H9 (cell line): ENCODE results near the gene ZBTB44. TPM values are rescaled to one million over a fixed set of nuclear protein-coding genes. Genes with fewer than 3 reads are reported as not detected.

Experiments used
- DNase-seq: peaks from one replicate; pipeline ENCODE4 v3.0.0-alpha.2; 2017
- H2AFZ ChIP-seq: one replicate; pipeline ENCODE4 v1.6.1; 2013; ENCODE audit warnings: mild to moderate bottlenecking, low read length, control low read depth, moderate library complexity
- H2AK5ac ChIP-seq: 2 replicates; pipeline ENCODE4 v1.6.1; 2013; ENCODE audit warnings: low read length, control low read depth, mixed read lengths; ENCODE audit not compliant: insufficient read length
- H2BK120ac ChIP-seq: one replicate; pipeline ENCODE4 v1.6.1; 2013; ENCODE audit warnings: low read depth, mild to moderate bottlenecking, low read length, control low read depth, inconsistent platforms; ENCODE audit not compliant: poor library complexity, severe bottlenecking
- H2BK12ac ChIP-seq: 2 replicates; pipeline ENCODE4 v1.6.1; 2013; ENCODE audit warnings: low read length, control low read depth, mixed read lengths, low read depth; ENCODE audit not compliant: insufficient read length
- H2BK15ac ChIP-seq: 2 replicates; pipeline ENCODE4 v1.6.1; 2013; ENCODE audit warnings: low read depth, low read length, control low read depth
- H2BK20ac ChIP-seq: one replicate; pipeline ENCODE4 v1.6.1; 2013; ENCODE audit warnings: low read depth, mild to moderate bottlenecking, low read length, control low read depth, inconsistent platforms; ENCODE audit not compliant: poor library complexity, severe bottlenecking
- H2BK5ac ChIP-seq: 2 replicates; pipeline ENCODE4 v1.6.1; 2013; ENCODE audit warnings: low read length, control low read depth, mixed read lengths; ENCODE audit not compliant: insufficient read length
- H3K14ac ChIP-seq: 2 replicates; pipeline ENCODE4 v1.6.1; 2013; ENCODE audit warnings: low read length, control low read depth; ENCODE audit not compliant: insufficient read depth
- H3K18ac ChIP-seq: 2 replicates; pipeline ENCODE4 v1.6.1; 2013; ENCODE audit warnings: low read depth, mild to moderate bottlenecking, mixed read lengths, low read length, control low read depth; ENCODE audit not compliant: insufficient read length
- H3K23ac ChIP-seq: 2 replicates; pipeline ENCODE4 v1.6.1; 2013; ENCODE audit warnings: low read length, control low read depth, mixed read lengths, low read depth; ENCODE audit not compliant: insufficient read length
- H3K23me2 ChIP-seq: 2 replicates; pipeline ENCODE4 v1.6.1; 2013; ENCODE audit warnings: low read depth, mild to moderate bottlenecking, mixed read lengths, low read length, control low read depth; ENCODE audit not compliant: insufficient read length, poor library complexity, severe bottlenecking
- H3K27ac ChIP-seq: 2 replicates; pipeline ENCODE4 v1.5.1; 2013; ENCODE audit warnings: low read length, control low read depth, mixed read lengths, low read depth; ENCODE audit not compliant: insufficient read length
- H3K27me3 ChIP-seq: 2 replicates; pipeline ENCODE4 v1.6.1; 2013; ENCODE audit warnings: low read length, control low read depth, inconsistent platforms; ENCODE audit not compliant: insufficient read depth
- H3K4ac ChIP-seq: 2 replicates; pipeline ENCODE4 v1.6.1; 2013; ENCODE audit warnings: low read depth, mild to moderate bottlenecking, control low read depth, inconsistent platforms, low read length, moderate library complexity
- H3K4me1 ChIP-seq: 2 replicates; pipeline ENCODE4 v1.6.1; 2013; ENCODE audit warnings: low read length, control low read depth, inconsistent platforms; ENCODE audit not compliant: insufficient read depth
- H3K4me2 ChIP-seq: 2 replicates; pipeline ENCODE4 v1.6.1; 2013; ENCODE audit warnings: low read length, control low read depth, mixed read lengths; ENCODE audit not compliant: insufficient read length, insufficient read depth
- H3K56ac ChIP-seq: 2 replicates; pipeline ENCODE4 v1.6.1; 2013; ENCODE audit warnings: low read depth, mild to moderate bottlenecking, mixed read lengths, low read length, control low read depth; ENCODE audit not compliant: insufficient read length
- H3K79me1 ChIP-seq: 2 replicates; pipeline ENCODE4 v1.6.1; 2013; ENCODE audit warnings: low read depth, mild to moderate bottlenecking, moderate library complexity, low read length, control low read depth, inconsistent platforms; ENCODE audit not compliant: insufficient read depth, poor library complexity, severe bottlenecking
- H3K79me2 ChIP-seq: 2 replicates; pipeline ENCODE4 v1.6.1; 2013; ENCODE audit warnings: low read length, control low read depth, inconsistent platforms; ENCODE audit not compliant: insufficient read depth
- H3K9ac ChIP-seq: 2 replicates; pipeline ENCODE4 v1.6.1; 2013; ENCODE audit warnings: low read length, control low read depth, mixed read lengths; ENCODE audit not compliant: insufficient read length; ENCODE audit errors: extremely low read depth
- H3K9me3 ChIP-seq: one replicate; pipeline ENCODE4 v1.6.1; 2013; ENCODE audit warnings: low read depth, low read length, inconsistent platforms; ENCODE audit not compliant: control insufficient read depth
- H3T11ph ChIP-seq: one replicate; pipeline ENCODE4 v1.6.1; 2013; ENCODE audit warnings: mild to moderate bottlenecking, low read length, control low read depth, inconsistent platforms
- H4K20me1 ChIP-seq: one replicate; pipeline ENCODE4 v1.6.1; 2013; ENCODE audit not compliant: control insufficient read depth, insufficient read length, insufficient read depth
- H4K5ac ChIP-seq: 2 replicates; pipeline ENCODE4 v1.6.1; 2013; ENCODE audit warnings: low read depth, mild to moderate bottlenecking, mixed read lengths, low read length, control low read depth; ENCODE audit not compliant: insufficient read length
- H4K8ac ChIP-seq: replicated peaks from 2 replicates; pipeline ENCODE4 v1.6.1; 2013; ENCODE audit warnings: low read length, control low read depth, mixed read lengths, low read depth; ENCODE audit not compliant: insufficient read length
- H4K91ac ChIP-seq: 2 replicates; pipeline ENCODE4 v1.6.1; 2013; ENCODE audit warnings: low read depth, mild to moderate bottlenecking, moderate library complexity, mixed read lengths, low read length, control low read depth; ENCODE audit not compliant: insufficient read length
- H3K27ac Mint-ChIP-seq, 3 experiments: 2 replicates in 2 of 3; 3 replicates in 1 of 3; pipeline ENCODE4 v1.8.0; 2020 to 2021; ENCODE audit warnings: mixed read lengths in 3 of 3, mild to moderate bottlenecking in 1 of 3, moderate library complexity in 1 of 3
- H3K27me3 Mint-ChIP-seq: 2 replicates; pipeline ENCODE4 v1.8.0; 2021; ENCODE audit warnings: low read depth, mild to moderate bottlenecking, moderate library complexity, mixed read lengths
- H3K36me3 Mint-ChIP-seq, 3 experiments: 2 replicates in 2 of 3; 3 replicates in 1 of 3; pipeline ENCODE4 v1.8.0; 2020 to 2021; ENCODE audit warnings: low read depth in 3 of 3, mixed read lengths in 3 of 3; ENCODE audit not compliant: insufficient read depth in 1 of 3
- H3K4me1 Mint-ChIP-seq, 2 experiments: 2 replicates each; pipeline ENCODE4 v1.8.0; 2020; ENCODE audit warnings: mixed read lengths in 2 of 2
- H3K4me3 Mint-ChIP-seq, 2 experiments: 2 replicates in 1 of 2; 3 replicates in 1 of 2; pipeline ENCODE4 v1.8.0; 2020 to 2021; ENCODE audit warnings: mild to moderate bottlenecking in 2 of 2, mixed read lengths in 2 of 2, moderate library complexity in 1 of 2
- H3K9me3 Mint-ChIP-seq, 2 experiments: 2 replicates in 1 of 2; 3 replicates in 1 of 2; pipeline ENCODE4 v1.8.0; 2020; ENCODE audit warnings: mild to moderate bottlenecking in 2 of 2, mixed read lengths in 2 of 2, moderate library complexity in 1 of 2
- CTCF ChIP-seq: fragments of 200-600 bp; sonication (generic); conservative IDR thresholded peaks from 3 replicates; pipeline ENCODE4 v1.8.0; 2021; ENCODE audit warnings: antibody characterized with exemption, mild to moderate bottlenecking
- WGBS: extraction: QIAGEN DNeasy Blood & Tissue Kit; methylation state at CpG from one replicate; pipeline ENCODE4 v1.1.7; 2013; ENCODE audit warnings: missing lambda C conversion rate, low lambda C conversion rate, mixed read lengths; ENCODE audit not compliant: insufficient read length; ENCODE audit errors: extremely low coverage; 5-methylcytosine and 5-hydroxymethylcytosine counted together
- total RNA-seq: library from RNA; stranded (reverse); gene quantifications from 2 replicates; pipeline ENCODE4 v1.2.1, GENCODE V29; 2021

The ZBTB44 gene
- total RNA-seq, 1 experiment from 2014 or later: 67.7 TPM

DNA sequence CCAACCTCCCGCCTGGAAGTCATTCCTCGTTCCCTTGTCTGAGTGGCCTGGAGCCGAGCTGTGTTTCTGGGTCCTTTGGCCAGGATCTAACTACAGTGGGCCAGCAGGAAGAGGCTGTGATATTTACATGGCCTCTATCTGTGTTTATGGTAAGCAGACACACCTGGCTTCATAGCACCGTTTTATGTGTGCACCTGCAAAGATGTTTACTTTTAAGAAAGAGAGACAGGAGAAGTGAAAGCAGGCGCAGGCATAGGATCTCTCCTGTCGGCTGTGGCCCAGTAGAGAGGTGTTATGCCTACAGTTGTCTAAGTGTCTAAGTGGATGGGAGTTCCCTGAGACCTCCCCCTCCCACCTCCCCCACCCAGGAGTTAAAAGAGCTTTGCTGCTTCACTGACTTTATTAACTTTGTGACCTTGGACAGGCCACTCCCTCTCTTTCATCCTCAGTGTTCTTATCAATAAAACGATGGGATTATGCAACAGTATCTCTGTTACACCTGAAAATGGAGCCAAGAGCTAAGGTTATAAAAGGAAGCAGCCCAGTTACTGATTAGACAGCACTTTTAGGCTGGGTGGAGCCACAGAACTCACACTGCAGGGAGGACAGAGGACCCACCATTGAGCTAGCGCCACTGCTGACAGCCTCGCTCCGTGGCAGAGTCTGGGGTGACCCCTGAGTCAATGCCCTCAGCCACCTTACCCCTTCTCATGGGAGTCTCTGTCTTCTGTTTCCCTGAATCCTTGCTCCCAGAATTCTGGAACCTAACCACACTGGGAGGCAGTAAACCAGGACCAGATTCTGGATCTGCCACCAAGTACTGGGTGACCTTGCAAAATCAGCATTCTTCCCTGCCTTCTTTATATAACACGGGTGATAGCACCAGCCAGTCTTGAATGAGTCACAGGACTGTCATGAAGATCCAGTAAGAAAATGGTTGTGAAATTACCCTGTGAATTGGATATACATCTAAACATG lies 133.1 kb downstream of the ZBTB44 start:
- H2BK12ac ChIP-seq: no peak overlapping the region
- no peaks in the 10 kb centered on the region for H3K27me3 Mint-ChIP-seq

More for the DNA sequence above, 133.1 kb downstream of the ZBTB44 start:
- Mint-ChIP-seq H3K36me3 (no peaks in the 10 kb centered on the region), H3K4me3 (no peak overlapping the region), H3K9me3 (no peaks in the 10 kb centered on the region), H3K27ac (no peak overlapping the region), H3K4me1 (peaks cover 13 to 16% of the 10 kb centered on the region in 2 experiments)
- Histone ChIP-seq H3K14ac (no peak overlapping the region), H2BK15ac (no peak overlapping the region), H3K56ac (no peak overlapping the region), H4K5ac (no peak overlapping the region), H4K20me1 (no peaks in the 10 kb centered on the region), H3T11ph (no peak overlapping the region), H2BK120ac (no peak overlapping the region), H4K91ac (no peak overlapping the region), H2BK20ac (no peak overlapping the region), H3K27me3 (no peaks in the 10 kb centered on the region), H3K79me2 (no peaks in the 10 kb centered on the region), H3K4me1 (peaks cover 4% of the 10 kb centered on the region; the same call in 1 of the 2 replicates), H3K23me2 (no peaks in the 10 kb centered on the region), H2BK5ac (no peak overlapping the region), H3K79me1 (no peaks in the 10 kb centered on the region), H3K9ac (no peak overlapping the region), H3K23ac (no peak overlapping the region), H3K4ac (no peak overlapping the region), H4K8ac (no peak overlapping the region), H3K9me3 (no peaks in the 10 kb centered on the region), H3K18ac (no peak overlapping the region), H2AFZ (no peak overlapping the region), H2AK5ac (no peak overlapping the region), H3K4me2 (no peak overlapping the region), H3K27ac (no peak overlapping the region)
- WGBS: no CpG with 5 or more reads among the region's 11 CpGs
- no peak for TF ChIP-seq CTCF
- DNase-seq: no peak
